Measurements from ENCODE around the gene MAN1A2.
"Not testable (repeated sequence)": the region's sequence is repeated elsewhere in the genome, so short reads cannot be mapped to it uniquely, and the experiment has no call there.

DNA sequence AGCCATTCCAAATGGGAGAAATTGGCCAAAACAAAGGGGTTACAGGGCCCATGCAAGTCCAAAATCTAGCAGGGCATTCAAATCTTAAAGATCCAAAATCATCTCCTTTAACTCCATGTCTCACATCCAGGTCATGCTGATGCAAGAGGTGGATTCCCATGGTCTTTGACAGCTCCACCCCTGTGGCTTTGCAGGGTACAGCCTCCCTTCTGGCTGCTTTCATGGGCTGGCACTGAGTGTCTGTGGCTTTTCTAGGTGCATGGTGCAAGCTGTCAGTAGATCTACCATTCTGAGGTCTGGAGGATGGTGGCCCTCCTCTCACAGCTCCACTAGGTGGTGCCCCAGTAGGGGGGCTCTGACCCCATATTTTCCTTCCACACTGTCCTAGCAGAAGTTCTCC, 191.2 kb downstream of the MAN1A2 start:
- TF ChIP-seq, protein P1, sequence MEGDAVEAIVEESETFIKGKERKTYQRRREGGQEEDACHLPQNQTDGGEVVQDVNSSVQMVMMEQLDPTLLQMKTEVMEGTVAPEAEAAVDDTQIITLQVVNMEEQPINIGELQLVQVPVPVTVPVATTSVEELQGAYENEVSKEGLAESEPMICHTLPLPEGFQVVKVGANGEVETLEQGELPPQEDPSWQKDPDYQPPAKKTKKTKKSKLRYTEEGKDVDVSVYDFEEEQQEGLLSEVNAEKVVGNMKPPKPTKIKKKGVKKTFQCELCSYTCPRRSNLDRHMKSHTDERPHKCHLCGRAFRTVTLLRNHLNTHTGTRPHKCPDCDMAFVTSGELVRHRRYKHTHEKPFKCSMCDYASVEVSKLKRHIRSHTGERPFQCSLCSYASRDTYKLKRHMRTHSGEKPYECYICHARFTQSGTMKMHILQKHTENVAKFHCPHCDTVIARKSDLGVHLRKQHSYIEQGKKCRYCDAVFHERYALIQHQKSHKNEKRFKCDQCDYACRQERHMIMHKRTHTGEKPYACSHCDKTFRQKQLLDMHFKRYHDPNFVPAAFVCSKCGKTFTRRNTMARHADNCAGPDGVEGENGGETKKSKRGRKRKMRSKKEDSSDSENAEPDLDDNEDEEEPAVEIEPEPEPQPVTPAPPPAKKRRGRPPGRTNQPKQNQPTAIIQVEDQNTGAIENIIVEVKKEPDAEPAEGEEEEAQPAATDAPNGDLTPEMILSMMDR (IDR thresholded peaks at IDR 0.05), result not testable (repeated sequence)
- not testable (repeated sequence) for TF ChIP-seq POLR2AphosphoS5 (IDR thresholded peaks at IDR 0.05; ENCODE audit: low read depth, low read length); SIN3A (IDR thresholded peaks at IDR 0.05; ENCODE audit: borderline replicate concordance, insufficient read depth, low read depth, low read length); TCF7L2 (IDR thresholded peaks at IDR 0.05; ENCODE audit: low read depth, low read length)
- TF ChIP-seq, protein P2, sequence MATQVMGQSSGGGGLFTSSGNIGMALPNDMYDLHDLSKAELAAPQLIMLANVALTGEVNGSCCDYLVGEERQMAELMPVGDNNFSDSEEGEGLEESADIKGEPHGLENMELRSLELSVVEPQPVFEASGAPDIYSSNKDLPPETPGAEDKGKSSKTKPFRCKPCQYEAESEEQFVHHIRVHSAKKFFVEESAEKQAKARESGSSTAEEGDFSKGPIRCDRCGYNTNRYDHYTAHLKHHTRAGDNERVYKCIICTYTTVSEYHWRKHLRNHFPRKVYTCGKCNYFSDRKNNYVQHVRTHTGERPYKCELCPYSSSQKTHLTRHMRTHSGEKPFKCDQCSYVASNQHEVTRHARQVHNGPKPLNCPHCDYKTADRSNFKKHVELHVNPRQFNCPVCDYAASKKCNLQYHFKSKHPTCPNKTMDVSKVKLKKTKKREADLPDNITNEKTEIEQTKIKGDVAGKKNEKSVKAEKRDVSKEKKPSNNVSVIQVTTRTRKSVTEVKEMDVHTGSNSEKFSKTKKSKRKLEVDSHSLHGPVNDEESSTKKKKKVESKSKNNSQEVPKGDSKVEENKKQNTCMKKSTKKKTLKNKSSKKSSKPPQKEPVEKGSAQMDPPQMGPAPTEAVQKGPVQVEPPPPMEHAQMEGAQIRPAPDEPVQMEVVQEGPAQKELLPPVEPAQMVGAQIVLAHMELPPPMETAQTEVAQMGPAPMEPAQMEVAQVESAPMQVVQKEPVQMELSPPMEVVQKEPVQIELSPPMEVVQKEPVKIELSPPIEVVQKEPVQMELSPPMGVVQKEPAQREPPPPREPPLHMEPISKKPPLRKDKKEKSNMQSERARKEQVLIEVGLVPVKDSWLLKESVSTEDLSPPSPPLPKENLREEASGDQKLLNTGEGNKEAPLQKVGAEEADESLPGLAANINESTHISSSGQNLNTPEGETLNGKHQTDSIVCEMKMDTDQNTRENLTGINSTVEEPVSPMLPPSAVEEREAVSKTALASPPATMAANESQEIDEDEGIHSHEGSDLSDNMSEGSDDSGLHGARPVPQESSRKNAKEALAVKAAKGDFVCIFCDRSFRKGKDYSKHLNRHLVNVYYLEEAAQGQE (IDR thresholded peaks at IDR 0.05; ENCODE audit: insufficient read depth in 1 of 2, low read depth in 2 of 2, low read length in 1 of 2), result not testable (repeated sequence)

Data from Panc1 (cell line).